IPS-11a (cell line): ENCODE results near the gene MTMR1.

ENCODE experiments used
- H3K4me3 ChIP-seq: one replicate; pipeline ENCODE4 v1.5.1; 2013; ENCODE audit warnings: low read depth, low read length, control low read depth

MTMR1 gene

DNA sequence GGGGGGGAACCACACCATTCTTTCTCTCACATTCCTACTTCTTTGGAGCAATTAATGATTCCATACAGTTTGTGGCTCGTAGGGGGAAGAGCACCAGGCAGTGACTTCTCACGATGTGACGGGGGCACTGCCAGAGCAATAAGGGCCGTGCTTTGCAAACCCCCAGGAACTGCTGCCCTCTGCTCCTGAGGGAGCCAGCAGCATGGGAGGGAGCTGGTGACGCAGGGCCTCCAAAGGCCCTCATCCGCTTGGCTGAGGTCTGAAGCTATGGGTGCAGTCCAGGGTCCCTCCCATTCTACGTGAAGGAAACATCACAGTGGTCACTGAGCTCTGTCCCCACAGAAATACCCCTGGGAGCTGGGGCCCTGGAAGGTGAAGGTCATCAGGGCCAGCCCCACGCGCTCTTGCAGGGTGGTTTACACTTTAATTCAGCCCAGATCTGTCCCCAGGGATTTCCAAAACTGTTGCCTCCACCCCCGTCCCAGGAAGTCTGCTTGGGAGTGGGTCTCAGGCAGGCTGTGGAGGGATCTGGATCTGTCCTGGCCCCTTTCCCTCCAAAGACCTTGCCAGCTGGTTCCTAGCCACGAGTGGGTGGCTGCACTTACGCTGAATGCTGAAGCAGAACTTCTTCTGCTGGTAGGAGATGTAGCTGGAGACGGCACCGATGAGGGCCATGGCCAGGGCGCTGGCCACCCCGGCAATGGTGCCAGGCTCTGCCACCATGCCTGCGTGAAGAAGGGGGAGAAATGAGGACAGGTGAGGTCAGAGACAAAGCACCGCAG lies 82.6 kb downstream of the MTMR1 start:
- no peak overlapping the region for H3K4me3 ChIP-seq

DNA sequence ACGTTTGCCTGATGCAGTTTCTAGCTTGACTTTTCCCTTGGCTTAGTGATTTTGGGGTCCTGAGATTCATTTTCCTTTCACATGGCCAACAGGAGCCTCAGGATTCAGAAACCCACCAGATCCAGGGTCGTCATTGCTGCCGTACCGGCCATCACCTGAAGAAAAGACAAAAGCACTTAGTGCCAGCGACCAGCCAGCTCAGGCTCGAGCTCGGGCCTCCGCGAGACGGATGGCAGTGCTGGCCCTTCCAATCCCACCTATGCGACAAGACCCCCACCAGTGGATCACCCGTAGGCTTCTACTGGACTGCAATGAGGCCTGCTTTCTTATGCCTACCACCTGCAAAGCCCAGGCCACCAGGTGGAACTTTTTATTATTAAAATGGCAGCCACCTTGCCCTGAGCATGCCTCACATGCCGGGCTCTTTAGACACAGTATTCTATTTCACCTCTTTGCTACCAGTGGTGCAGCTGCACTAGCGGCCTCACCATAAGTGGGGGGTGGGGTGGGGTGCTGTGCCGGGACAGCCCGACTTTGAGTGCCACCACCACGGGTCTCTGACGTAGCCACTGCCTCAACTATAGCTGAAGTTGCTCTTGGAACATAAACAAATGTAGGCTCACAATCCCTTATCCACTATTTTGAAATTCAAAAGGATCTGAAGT lies 84.3 kb downstream of the MTMR1 start:
- H3K4me3 ChIP-seq, result no peak overlapping the region

DNA sequence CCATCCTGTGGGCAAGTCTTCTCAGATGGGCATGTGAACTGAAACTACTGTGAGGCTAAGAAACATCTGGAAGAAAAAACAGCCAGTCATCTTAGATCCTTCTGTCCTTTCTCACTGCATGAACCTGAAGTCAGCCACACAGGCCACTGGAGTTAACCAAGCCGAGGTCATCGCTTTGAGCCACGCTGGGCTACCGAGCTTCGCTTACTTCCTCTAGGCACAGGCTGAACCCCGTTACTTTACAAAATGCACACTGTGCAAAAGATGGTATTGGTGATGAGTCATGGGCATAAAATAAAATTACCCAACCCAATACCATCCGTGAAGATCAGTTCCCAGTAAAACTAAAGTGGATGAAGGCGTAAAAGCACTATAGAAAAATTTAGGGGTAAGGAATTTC lies 86.2 kb downstream of the MTMR1 start:
- no peak overlapping the region for H3K4me3 ChIP-seq

DNA sequence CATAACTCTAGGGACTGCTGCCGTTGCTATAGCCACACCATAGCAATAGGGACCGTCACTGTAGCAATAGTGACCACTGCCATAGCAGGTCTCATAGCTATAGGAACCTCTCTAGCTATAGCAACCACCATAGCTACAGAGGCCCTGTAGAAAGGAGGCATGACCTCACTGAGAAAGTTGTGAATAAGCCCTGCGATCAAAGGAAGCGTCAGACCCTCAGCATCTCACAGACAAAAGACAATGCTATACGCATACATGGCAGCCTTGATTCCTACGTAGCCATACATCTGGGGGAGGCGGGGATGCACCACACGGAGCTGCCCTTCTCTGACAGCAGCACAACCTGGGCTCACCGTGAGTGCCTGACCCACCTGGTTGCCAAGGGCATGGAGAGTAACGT lies 88.5 kb downstream of the MTMR1 start:
- H3K4me3 ChIP-seq, result no peak overlapping the region

DNA sequence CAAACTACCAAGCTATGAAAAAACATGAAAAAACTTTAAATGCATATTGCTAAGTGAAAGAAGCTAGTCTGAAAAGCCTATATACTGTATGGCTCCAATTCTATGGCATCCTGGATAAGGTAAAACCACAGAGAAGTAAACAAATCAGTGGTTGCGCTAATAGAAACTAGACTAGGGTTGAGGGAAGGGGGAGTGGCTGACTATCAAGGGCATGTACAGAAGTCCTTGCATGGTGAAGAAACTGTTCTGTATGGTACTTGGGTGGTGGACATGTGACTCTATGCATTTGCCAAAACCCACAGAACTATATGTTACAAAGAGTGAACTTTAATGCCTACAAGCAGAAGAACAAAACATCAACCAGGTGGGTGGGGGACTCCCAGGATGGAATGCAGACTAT lies 96.8 kb downstream of the MTMR1 start:
- no peak overlapping the region for H3K4me3 ChIP-seq

DNA sequence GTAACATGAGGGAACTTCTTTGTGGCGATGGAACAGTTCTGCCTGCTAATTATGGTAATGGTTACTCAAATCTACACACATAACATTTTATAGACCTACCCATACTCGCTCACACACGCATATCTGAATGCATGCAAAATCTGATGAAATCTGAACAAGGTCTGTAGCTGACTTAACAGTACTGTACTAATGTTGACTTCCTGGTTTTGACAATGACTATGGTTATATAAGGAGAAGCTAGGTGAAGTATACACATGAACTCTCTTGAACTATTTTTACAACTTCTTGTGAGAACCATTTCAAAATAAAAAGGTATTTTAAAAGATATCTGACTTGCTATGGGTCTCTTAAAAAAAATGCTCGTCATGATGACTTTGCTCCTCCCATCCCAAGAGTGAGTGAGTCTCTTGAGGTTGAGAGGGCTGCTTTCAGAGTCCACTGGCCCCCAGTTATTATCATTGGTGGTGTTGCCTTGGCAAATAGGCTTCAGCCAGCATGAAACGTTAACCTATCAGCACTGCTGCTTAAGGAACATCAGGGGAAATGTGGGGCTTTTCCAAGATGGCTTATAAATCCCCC lies 99.8 kb downstream of the MTMR1 start:
- no peak overlapping the region for H3K4me3 ChIP-seq

DNA sequence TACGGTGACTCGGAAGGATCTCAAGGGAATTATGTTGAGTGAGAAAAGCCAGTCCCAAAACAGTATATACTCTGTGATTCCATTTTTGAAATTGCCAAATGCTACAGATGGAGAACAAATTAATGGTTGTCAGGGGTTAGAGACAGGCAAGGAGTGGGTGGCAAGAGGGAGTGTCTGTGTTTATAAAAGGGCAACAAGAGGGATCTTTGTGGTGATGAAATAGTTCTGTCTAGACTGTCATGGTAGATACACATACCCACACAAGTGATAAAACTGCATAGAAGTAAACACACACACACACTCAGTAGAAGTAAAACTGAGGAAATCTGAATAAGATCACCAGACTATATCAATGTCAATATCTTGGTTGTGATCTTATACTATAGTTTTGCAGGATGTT lies 112.5 kb downstream of the MTMR1 start:
- no peak overlapping the region for H3K4me3 ChIP-seq

DNA sequence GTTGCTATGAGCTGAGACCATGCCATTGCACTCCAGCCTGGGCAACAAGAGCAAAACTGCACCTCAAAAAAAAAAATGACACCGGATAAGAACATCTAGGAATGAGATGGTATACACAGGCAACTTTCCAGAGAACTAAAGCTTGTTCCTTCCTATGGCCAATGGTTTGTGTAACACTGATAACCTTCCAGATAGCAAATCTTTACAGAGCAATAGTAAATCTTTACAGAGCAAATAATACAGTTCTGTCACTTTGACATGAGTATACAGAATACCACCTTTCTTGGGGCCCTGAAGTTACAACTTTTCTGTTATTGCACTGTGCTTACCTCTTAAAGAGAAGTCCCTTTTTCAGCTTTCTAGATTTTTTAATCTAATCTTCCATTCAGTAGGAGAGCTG lies 113.6 kb downstream of the MTMR1 start:
- H3K4me3 ChIP-seq, result no peak overlapping the region

DNA sequence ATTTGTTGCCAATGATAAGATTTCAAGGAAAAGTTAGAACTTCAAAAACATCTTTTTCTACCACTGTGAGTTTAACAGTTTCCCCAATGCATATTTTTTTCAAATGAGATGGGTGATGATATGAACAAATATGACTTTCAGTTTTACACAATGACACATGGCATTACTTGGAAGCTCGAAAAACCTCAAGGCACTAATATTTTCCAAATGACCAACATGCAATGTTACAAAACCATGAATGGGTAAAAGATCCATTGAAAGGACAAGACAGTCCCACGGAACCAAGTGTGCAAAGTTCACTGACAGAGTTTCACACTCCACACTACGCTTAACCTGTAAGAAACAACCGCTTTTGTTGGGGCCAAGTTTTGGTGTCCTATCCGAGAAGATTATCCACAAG lies 120.7 kb downstream of the MTMR1 start:
- H3K4me3 ChIP-seq, result no peak overlapping the region
